ENCODE data around the gene ATRNL1. TPM values are rescaled to one million over a fixed set of nuclear protein-coding genes. Genes with fewer than 3 reads are reported as not detected.
"Not testable (repeated sequence)": the region's sequence is repeated elsewhere in the genome, so short reads cannot be mapped to it uniquely, and the experiment has no call there.

ATRNL1 gene
- total RNA-seq, 2 donors from 2014 or later: 5.1 to 22.9 TPM

DNA sequence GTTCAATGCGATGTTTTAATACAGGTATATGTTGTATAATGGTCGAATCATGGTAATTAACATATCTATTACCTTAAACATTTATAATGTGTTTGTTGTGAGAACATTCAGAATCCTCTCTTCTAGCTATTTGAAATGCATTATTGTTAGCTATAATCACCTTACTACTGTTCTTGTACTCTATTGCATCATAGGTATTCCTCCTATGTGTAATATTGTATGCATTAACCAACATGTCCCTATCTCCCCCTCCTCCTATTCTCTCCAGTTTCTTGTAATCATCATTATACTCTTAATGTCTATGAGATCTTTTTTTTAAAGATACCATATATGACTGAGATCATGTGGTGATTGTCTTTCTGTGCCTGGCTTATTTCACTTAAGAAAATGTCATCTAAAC is 235.2 kb downstream of the ATRNL1 start:
- TF ChIP-seq POLR2AphosphoS5 (IDR thresholded peaks at IDR 0.05): no peak
- TF ChIP-seq, protein P1, sequence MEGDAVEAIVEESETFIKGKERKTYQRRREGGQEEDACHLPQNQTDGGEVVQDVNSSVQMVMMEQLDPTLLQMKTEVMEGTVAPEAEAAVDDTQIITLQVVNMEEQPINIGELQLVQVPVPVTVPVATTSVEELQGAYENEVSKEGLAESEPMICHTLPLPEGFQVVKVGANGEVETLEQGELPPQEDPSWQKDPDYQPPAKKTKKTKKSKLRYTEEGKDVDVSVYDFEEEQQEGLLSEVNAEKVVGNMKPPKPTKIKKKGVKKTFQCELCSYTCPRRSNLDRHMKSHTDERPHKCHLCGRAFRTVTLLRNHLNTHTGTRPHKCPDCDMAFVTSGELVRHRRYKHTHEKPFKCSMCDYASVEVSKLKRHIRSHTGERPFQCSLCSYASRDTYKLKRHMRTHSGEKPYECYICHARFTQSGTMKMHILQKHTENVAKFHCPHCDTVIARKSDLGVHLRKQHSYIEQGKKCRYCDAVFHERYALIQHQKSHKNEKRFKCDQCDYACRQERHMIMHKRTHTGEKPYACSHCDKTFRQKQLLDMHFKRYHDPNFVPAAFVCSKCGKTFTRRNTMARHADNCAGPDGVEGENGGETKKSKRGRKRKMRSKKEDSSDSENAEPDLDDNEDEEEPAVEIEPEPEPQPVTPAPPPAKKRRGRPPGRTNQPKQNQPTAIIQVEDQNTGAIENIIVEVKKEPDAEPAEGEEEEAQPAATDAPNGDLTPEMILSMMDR (IDR thresholded peaks at IDR 0.05): no peak
- no peak for TF ChIP-seq POLR2A (IDR thresholded peaks at IDR 0.05)
- Histone ChIP-seq H3K9me3 (no peaks in the 10 kb centered on the region), H3K36me3 (no peaks in the 10 kb centered on the region), H3K4me3 (no peak overlapping the region), H3K27me3 (replicated peaks; ENCODE audit: insufficient read depth) (no peaks in the 10 kb centered on the region), H3K27ac (no peak overlapping the region), H3K4me1 (replicated peaks) (no peaks in the 10 kb centered on the region)
- no peak for DNase-seq (ENCODE audit: low spot score)
- WGBS: 95% methylated on average over 2 of the region's 2 CpGs
- intact Hi-C loops (cut with DNase I): no loop called here

DNA sequence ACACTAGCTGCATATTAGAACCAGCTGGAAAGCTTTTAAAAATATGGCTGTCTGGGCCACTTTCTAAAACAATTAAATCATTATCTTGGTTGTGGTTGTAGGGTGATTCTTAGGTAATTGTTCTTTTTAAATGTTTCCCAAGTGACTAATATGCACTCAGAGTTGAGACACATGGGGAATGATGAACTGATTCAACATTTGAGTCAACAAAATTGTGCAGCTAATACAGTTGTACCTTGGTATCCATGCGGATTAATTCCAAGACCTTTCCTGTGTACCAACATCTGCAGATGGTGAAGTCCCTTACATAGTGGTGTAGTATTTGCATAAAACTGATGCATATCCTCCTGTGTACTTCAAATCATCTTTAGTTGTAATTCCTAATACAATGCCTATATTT is 242.2 kb downstream of the ATRNL1 start:
- no peak overlapping the region for H3K27ac ChIP-seq
- no peak for TF ChIP-seq POLR2A (IDR thresholded peaks at IDR 0.05)
- TF ChIP-seq, protein P1 (IDR thresholded peaks at IDR 0.05): no peak
- no peaks in the 10 kb centered on the region for H3K4me1 ChIP-seq (replicated peaks)
- H3K4me3 ChIP-seq: no peak overlapping the region
- DNase-seq (ENCODE audit: low spot score): no peak
- 93% methylated on average over 1 of the region's 1 CpG for WGBS
- no peaks in the 10 kb centered on the region for H3K9me3 ChIP-seq
- no peaks in the 10 kb centered on the region for H3K36me3 ChIP-seq
- no peaks in the 10 kb centered on the region for H3K27me3 ChIP-seq (replicated peaks; ENCODE audit: insufficient read depth)
- intact Hi-C loops (cut with DNase I): no loop called here

DNA sequence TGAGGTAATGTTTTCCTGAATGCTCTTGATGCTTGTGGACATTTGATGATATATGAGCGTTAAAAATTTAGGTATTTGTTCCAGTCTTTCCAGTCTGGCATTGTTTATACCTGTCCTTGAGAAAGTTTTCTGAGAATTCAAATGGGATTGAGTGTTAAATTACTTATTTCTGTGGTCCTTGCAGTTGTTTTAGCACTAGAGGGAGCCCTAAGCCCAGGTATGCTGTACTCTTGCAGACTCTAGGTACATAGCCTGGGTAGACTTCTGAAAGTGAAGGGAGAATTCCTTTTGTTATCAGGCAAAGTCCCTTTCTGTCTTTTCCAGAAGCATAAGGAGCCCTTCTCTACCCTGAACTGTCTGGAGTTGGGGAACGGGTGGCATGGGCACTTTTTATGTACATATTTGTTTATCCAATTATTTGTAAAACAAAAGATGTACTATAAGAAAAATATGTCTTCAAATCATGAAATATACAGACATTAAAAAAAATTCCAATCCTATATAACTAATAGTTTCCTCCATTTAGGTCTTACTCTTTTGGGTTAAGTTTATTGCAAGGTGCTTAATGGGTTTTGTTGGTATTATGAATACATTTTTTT is 262.1 kb downstream of the ATRNL1 start:
- no peak for TF ChIP-seq POLR2A (IDR thresholded peaks at IDR 0.05)
- TF ChIP-seq, protein P1 (IDR thresholded peaks at IDR 0.05): peak in 3 of 4 experiments; percentile 53 to 66 (median 56)
- Histone ChIP-seq H3K27me3 (replicated peaks; ENCODE audit: insufficient read depth) (no peaks in the 10 kb centered on the region), H3K4me1 (replicated peaks) (no peaks in the 10 kb centered on the region), H3K27ac (no peak overlapping the region), H3K9me3 (no peaks in the 10 kb centered on the region), H3K4me3 (no peak overlapping the region), H3K36me3 (no peaks in the 10 kb centered on the region)
- 14% methylated on average over 2 of the region's 2 CpGs for WGBS
- DNase-seq (ENCODE audit: low spot score): peak; percentile 27
- intact Hi-C loops (cut with DNase I): no loop called here

DNA sequence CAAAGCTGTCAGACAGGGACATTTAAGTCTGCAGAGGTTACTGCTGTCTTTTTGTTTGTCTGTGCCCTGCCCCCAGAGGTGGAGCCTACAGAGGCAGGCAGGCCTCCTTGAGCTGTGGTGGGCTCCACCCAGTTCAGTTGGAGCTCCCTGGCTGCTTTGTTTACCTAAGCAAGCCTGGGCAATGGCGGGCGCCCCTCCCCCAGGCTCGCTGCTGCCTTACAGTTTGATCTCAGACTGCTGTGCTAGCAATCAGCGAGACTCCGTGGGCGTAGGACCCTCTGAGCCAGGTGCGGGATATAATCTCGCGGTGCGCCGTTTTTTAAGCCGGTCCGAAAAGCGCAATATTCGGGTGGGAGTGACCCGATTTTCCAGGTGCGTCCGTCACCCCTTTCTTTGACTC is 274.8 kb downstream of the ATRNL1 start:
- H3K4me3 ChIP-seq; H3K27ac ChIP-seq; H3K36me3 ChIP-seq; DNase-seq (ENCODE audit: low spot score); H3K9me3 ChIP-seq; H3K27me3 ChIP-seq (replicated peaks; ENCODE audit: insufficient read depth); intact Hi-C loops (cut with DNase I); H3K4me1 ChIP-seq (replicated peaks): not testable (repeated sequence)
- 80% methylated on average over 18 of the region's 18 CpGs for WGBS

DNA sequence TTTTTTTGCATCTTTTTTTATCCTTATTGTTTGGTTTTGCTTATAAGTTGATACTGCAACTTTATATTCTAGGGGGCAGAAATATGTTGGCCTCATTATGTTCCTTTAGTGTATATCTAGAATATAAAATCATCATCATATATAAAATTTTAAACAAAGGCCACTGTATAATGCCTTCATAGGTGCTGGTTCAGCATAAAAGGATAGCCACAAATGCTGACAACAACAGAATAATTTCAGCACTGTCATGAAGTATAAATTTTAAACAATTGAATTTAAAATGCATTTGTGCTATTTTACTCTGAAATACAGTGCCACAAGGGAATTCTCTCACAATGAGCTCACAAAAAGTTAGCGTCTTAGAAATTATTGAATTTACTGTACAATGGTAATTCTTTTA is 285.9 kb downstream of the ATRNL1 start:
- Histone ChIP-seq H3K27me3 (replicated peaks; ENCODE audit: insufficient read depth) (no peaks in the 10 kb centered on the region), H3K36me3 (no peaks in the 10 kb centered on the region), H3K9me3 (no peaks in the 10 kb centered on the region), H3K4me3 (no peak overlapping the region), H3K27ac (no peak overlapping the region), H3K4me1 (replicated peaks) (no peaks in the 10 kb centered on the region)
- intact Hi-C loops (cut with DNase I): no loop called here
- WGBS: 92% methylated on average over 1 of the region's 1 CpG
- TF ChIP-seq, protein P1 (IDR thresholded peaks at IDR 0.05): no peak
- TF ChIP-seq POLR2A (IDR thresholded peaks at IDR 0.05) (no peak), POLR2AphosphoS5 (IDR thresholded peaks at IDR 0.05) (no peak)
- DNase-seq (ENCODE audit: low spot score): no peak

Data from prostate gland (tissue), 2 donors.